NCI-H460 (cell line): Measurements from ENCODE around the gene KCNAB1. TPM values are rescaled to one million over a fixed set of nuclear protein-coding genes. Genes with fewer than 3 reads are reported as not detected.
A peak's percentile ranks its signal among the peaks of the same experiment; 100 is the strongest.

Experiments used
- DNase-seq: peaks from one replicate; pipeline ENCODE4 v3.0.0-alpha.2; 2016; ENCODE audit warnings: low read depth; ENCODE audit errors: extremely low read depth
- total RNA-seq: library from RNA; depleted of rRNA; stranded (reverse); fragments of >200 nt; shearing (Covaris generic); gene quantifications from 2 replicates; pipeline ENCODE4 v1.2.3, GENCODE V29; 2014

The KCNAB1 gene
- total RNA-seq, 1 experiment from 2014 or later, result not detected

- no peak for DNase-seq
These were observed 236.4 kb downstream of the KCNAB1 start for GRCh38 chr3:156356537-156357363.

GRCh38 chr3:156358232-156358631 lies 237.9 kb downstream of the KCNAB1 start:
- no peak for DNase-seq

GRCh38 chr3:156359368-156359767 lies 239.0 kb downstream of the KCNAB1 start:
- no peak for DNase-seq

- no peak for DNase-seq
These were observed 239.7 kb downstream of the KCNAB1 start for GRCh38 chr3:156360083-156360482.

- DNase-seq, result no peak
These were observed 240.6 kb downstream of the KCNAB1 start for GRCh38 chr3:156360963-156361362.

- no peak for DNase-seq
These were observed 246.2 kb downstream of the KCNAB1 start for GRCh38 chr3:156366559-156366958.

GRCh38 chr3:156368189-156368588 lies 247.8 kb downstream of the KCNAB1 start:
- no peak for DNase-seq

- no peak for DNase-seq
These were observed 251.3 kb downstream of the KCNAB1 start for GRCh38 chr3:156371701-156372100.

- DNase-seq, result no peak
These were observed 252.7 kb downstream of the KCNAB1 start for GRCh38 chr3:156373095-156373494.

GRCh38 chr3:156373654-156374053 lies 253.3 kb downstream of the KCNAB1 start:
- no peak for DNase-seq

- DNase-seq, result no peak
These were observed 255.8 kb downstream of the KCNAB1 start for GRCh38 chr3:156376199-156376598.

GRCh38 chr3:156377266-156377665 lies 256.9 kb downstream of the KCNAB1 start:
- DNase-seq, result no peak

- DNase-seq, result no peak
These were observed 257.3 kb downstream of the KCNAB1 start for GRCh38 chr3:156377718-156378117.

- no peak for DNase-seq
These were observed 258.5 kb downstream of the KCNAB1 start for GRCh38 chr3:156378871-156379270.

- no peak for DNase-seq
These were observed 258.9 kb downstream of the KCNAB1 start for GRCh38 chr3:156379327-156379726.

- no peak for DNase-seq
These were observed 260.9 kb downstream of the KCNAB1 start for GRCh38 chr3:156381253-156381652.

- DNase-seq, result peak; percentile 22
These were observed 262.3 kb downstream of the KCNAB1 start for GRCh38 chr3:156382458-156383346.

GRCh38 chr3:156383441-156384025 lies 263.2 kb downstream of the KCNAB1 start:
- no peak for DNase-seq

- no peak for DNase-seq
These were observed 268.4 kb downstream of the KCNAB1 start for GRCh38 chr3:156388497-156389448.

- no peak for DNase-seq
These were observed 269.1 kb downstream of the KCNAB1 start for GRCh38 chr3:156389449-156389950.
